CD4-positive, alpha-beta T cell treated with Interleukin-1 beta for 1 hour (primary cell): ENCODE data around the gene GNB1L.

ENCODE experiments used
- DNase-seq, 2 donors: peaks; one replicate each; pipeline ENCODE4 v3.0.0-alpha.2; 2020 to 2022

Gene GNB1L

DNA sequence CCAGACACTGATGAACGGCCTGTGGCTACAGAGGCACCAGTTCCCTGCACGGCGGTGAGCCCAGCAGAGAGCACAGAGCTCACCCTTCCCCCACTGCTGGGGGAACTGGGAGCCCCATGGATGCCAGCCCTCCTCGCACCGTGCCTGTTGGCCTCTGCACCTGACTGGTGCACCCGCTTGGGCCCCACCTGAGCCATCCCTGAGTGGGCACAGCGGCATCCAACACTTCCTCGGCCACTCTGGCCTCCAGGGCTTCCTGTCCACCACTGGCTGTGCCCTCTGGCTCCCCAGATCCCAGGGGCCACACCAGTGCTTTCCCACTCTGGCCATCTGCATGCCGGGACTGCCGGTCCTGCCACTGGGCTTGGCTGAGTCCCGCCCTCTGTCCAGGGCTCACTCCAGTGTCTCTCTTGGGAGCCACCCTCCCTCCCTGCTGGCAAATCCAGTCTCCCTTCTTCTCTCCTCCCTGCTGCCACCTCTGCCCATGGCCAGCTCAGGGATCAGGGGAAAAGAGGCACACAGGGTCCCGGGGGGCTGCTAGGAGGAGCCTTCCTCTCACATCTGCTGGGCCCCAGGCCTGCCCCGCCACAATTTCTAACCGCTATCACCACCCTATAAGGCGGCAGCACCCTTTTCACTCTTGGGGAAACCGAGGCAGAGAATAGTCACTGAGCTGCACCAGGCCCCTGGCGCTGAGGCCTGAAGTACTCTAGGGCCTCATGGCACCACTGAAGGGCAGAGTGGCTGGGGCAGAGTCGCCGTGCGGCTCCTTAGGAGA is 33.0 kb downstream of the GNB1L start:
- no peak for DNase-seq

DNA sequence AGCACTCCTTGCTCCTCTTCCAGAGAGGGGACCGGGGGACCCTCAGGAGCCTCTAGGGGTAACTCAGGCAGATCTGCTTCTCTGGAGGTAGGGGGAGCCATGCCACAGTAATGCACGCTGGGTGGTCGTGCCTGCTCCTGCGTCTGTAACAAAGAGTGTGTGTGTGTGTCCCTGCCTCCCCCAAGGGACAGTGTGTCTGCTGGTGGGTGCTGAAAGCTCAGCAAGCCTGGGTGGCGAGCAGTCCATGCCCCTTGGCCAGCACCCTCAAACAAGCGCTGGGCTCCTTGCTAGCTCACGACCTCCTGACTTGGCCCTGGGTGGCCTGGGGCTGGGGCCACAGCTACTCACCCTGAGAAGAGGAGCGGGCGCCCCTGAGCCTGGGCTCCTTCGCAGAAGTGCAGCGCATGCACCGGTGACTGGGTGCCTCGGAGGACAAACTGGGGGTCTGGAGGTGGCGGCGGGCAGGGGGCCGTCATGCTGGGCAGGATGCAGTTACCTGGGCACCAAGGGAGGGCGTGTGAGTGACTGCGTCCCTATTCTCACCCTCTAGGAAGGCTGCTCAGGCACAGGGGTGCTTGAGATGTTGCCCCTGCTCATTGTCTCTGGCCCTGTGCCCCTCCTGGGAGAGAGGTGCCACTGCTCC is 33.7 kb downstream of the GNB1L start:
- no peak for DNase-seq

DNA sequence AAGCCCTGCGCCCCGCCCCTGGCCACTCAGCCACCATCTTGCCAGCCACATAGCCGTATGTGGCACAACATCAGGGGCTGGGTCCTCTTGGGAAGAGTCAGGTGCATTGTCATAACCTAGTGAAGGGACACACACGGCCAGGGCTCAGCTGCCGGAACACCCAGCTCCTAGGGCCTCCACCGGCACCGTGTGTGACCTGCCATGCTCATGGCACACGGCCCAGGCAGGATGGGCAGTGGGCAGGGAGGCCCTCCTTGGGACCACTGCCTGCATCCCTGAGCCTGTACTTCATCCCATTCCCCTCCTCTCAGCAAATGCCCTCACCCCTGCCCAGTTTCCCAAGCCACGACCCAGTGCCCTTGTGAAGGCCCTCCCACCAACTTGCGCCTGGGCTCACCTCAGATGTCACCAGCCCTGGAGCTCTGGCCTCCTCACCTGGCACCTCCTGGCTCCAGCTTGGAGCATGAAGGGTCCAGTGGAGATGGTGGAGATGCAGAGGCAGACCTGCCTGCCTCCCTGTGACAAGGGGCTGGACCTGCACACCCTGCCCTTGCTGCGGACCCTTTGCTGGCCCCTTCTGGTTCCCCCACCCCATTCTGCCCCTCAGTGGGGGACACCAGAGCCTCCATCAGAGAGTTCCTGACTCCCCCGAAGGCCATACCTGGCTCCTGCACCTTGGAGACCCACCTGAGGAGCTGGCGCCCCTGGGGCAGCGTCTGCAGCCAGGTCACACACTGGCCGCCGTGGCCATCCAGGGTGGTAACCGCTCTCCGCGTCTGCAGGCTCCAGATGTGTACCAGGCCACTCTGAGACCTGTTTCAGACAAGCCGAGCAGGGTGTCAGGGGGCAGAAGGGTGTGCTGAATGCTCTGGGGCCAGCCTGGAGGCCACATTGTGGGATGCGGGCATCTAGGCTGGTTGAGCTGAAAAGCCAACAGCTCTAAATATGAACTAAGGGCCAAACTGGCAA is 34.5 kb downstream of the GNB1L start:
- DNase-seq = no peak

DNA sequence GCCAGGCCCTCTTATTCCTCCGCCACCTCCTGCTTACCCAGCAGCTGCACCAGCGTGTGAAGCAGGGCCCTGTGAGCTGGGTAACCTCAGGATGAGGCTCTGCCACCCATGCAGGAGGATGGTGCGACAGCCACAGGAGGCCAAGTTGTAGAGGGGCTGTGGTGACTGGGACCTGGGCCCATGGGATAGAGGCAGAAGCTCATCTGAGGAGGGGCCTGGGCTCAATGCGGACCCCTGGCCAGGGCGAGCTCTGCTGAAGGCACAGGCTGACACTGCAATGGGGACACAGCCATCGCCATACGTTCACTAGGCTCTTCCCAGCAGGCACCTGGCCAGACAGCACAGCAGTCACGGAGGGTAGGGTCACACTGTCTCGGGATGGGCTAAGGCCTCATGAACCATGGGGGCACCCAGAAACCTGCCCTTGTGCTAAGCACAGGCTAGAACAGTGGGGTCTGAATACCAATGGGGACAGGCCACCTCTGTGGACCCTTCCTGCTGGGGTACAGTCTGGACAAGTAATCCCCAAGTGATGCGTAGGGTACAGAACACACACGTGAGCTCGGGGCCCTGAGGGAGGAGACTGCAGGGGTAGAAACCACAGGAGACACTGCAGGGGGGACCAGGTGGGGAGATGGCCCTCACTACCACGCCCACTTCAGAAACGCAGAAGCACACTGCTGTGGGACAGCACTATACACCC is 35.3 kb downstream of the GNB1L start:
- DNase-seq = no peak

DNA sequence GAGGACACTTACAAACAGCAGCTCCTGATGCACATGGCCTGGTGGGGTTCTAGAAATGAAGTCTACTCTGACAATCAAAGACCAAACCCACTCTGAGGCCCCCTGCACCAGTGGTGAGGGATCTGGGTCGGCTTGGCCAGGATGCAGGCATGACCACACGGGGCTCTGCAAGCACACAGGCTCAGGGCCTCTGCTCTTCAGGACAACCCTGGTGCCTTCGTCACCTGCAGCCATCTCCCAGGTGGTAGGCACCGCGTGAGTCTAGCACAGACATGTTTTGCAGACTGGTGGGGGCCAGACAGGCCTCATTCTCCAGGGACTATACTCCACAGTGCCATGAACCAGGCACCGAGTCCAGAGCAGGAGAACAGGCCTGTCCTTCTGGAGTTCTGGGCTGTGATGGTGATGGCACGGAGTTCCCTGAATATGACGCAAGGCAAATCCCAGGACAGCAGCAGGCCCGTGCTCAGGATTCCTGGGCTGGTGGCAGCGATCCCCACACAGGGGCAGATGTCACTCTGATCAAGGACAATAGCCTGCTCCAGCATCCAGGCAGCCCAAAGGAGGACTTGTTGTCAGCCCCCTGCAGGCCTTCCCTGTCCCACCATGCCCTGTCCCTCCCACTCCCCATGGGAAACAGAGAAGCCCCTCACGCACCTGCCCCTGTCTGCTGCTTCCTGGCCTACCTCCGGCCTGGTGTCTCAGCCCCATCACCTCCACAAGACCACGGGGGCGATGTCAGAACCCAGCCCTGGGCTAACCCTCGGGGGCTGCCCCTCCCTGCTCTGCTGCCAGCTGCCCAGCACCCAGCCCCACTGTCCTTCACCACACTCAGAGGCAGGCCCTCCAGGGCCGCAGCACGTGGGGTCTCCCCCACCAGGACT is 36.1 kb downstream of the GNB1L start:
- DNase-seq = no peak

DNA sequence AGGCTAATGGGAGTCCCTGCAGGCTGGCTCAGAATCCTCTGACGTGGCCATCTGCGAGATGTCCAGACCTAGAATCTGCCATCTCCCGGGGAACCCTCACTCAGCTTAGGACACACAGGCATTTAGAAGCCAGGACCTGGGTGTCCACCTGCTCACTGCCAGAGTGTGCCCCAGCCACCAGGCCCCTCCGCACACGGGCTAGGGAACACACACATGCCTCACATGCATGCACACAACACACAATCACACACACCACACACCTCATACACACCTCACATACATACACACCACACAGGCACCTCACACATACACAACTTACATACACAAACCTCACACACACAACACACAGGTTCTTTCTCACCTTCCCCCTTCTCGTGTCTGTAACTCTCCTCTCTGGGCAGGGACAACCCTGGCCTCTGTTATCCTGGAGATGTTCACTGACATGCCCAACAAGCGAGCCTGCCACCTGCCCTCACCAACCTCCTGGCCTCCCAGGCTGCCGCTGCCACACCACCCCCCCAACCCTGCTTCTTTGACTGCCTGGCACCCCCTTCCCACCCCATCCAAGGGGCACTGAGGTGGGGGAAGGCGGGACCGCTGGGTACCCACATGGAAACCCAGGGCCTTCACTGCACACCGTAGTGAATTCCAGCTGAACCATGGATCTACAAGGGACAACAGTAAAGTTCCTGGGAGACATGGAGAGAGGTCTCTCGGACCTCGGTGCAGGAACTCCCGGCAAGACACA is 38.1 kb downstream of the GNB1L start:
- DNase-seq = no peak

DNA sequence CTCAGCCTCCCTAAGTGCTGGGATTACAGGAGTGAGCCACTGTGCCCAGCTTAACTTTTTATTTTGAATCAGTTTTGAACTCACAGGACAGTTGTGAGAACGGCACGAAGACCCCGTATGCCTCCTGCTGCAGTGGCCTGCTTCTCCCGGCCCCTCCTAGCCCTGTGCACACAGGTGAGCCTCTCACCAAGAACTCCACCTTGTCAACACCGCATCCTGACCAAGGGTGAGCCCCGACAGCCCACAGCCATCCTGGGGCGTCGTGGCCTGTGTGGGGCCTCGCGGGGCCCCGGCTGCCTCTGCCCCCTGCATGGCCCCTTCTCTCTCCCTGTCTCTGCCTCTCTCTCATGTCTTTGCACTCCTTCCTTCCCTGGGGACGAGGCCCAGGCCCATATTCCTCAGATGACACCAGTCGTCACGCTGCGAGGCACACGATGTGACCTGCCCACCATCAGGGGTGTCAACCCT is 38.8 kb downstream of the GNB1L start:
- DNase-seq = no peak

DNA sequence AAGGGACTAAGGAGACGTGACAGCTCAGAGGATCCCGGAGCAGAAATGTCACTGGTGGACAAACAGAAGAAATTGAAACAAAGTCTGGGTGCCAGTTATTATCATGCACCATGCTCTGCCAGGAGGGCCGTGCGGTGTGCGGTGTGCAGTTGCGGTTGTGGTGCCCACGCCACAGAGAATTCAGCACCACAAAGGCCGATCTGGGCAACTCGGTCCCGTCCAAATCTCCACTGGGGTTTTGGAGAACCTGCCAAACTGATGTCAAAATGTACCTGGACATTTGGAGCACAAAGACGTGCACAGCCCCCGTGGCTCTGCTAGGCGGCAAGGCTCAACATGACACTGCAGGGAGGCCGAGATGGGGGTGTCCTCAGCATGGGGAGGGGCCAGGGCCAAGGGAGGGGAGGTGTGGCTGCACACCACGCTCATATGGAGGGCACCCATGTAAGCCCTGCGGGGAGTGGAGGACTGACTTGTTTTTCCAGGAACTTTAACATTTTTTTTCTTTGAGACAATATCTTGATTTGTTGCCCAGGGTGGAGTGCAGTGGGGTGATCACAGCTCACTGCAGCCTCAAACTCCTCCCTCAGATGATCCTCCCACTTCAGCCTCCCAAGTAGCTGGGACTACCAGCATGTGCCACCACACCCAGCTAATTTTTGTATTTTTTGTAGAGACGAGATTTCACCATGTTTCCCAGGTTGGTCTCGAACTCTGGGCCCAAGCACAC is 39.4 kb downstream of the GNB1L start:
- no peak for DNase-seq

DNA sequence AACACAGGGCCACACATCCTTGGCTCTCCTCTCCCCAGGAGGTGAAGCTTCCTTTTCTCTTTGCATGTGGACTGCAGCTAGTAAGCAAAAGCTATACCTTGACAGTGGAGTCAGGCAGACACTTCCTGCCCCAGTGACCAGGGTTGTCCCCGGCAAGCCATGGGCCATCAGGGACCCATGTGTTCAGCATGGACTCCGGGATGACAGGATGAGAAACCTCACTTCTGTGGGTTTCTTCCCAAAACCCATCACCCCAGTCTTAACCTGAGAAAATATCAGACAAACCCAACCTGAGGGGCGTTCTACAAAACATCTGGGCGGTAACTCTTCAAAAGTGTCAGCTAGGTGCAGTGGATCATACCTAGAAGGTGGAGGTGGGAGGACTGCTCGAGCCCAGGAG is 40.2 kb downstream of the GNB1L start:
- no peak for DNase-seq

DNA sequence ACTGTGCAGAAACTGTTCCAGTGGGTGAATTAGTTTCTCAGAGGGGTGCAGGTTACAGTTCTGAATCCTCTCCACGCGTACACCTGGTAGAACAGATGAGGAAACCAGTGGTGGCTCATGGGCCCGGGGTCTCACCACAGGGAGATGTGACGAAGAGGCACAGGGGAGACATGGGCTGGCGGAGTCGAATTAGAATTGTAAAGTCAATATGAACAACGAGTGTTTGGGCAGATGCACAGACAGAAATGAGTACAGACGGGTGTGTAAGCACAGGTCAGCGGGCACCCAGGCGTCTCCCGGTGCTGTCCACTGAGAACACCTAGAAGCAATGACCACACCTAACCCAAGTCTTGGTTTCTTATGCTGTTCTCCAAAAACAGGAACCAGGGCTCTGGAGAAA is 41.8 kb downstream of the GNB1L start:
- DNase-seq = no peak

DNA sequence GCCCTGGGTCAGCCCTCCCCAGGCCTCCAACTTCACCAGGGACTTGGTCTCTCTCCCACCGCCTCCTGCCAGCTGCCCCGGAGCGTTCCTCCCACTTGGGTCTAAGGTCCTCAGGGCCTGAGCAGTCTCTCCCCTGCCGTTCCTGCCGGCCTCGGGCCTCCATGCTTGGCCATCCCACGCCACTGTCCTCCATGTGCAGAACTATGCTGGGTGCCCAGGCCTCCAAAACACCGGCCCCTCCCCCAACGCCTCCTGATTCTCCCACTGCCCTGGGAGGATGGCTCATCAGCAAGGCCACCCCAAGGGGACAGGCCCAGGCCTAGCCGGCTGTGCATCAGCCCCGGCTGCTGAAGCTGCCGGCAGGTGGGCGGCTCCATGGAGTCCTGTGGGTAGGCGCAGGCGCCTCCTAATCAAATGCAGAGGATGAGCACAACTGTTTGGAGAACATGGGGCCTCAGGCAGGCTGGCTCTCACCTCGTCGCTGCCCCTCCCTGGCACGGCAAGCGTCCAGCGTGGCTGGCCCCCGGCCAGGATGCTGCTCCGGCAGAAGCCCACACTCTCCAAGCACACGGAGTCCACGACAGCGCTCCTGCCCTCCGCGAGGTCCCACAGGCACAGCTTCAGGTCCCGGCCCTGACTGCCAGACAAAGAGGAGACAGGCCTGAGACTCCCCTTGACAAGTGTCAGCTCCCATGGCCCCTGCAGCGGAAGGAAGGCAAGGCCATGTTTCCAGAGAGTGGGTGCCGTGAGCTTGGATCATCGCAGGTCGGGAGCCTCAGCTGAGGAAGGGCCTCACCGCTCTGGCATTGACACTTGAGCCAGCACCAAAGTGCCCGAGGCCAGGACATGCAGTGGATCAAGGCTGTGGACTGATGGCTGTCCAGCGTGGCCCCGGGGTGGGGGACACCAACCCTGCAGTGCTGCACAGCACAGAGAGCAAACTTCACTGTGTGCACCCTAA is 42.6 kb downstream of the GNB1L start:
- DNase-seq = no peak

DNA sequence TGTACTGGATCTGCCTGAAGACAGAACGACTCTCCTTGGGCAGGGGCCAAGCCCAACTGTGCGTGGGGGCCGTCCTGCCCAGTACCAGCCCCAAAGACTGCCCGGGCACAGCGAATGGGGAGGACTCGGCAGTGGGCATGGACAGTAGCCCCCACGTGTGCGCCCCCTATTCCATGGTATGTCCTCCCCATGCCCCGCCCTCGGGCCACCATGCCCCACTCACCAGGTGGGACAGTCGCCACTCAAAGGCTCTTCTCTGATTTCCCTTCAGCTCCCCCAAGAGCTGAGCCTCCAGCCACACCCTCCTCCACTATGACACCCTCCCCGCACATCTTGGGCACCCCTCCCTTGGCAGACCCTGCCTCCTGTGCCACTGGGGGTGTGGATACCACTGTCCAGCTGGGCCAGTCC is 43.5 kb downstream of the GNB1L start:
- no peak for DNase-seq

DNA sequence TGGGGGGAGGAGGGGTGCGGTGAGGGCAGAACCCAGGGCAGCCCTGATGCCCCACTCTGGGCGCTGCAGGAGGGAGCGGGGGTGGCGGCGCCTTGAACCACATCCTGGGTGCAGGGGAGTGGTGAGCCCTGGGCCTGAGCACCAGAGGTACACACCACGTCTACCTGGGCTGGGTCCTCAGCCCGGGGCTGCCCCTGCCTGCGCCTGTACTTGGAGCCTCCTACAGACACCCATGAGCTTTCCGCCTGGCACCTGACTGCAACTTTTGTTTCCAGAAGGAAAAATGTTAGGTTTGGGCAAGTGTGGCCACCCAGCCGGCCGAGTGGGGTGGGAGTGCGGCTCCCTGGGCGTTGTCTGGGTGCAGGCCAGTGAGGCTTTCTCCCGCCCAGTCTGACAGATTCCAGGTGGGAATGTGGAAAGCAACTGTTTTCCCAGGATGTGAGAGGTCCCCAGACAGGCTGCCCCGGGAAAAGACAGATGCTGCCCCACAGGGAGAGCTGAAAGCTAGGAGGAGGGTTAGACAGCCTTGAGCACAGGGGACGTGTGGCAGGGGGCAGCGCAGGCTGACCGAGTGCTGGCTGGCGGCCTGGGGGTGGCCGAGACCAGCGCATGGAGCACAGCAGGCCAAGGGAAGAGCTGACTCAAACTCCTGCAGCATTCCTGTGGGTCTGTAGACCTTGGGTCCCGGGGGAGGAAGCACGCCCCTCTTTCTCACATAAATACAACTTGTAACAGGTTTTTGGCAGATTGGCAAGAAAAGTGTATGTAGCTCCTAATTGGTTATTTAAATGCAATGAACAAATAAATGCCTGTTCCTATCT is 44.1 kb downstream of the GNB1L start:
- no peak for DNase-seq

DNA sequence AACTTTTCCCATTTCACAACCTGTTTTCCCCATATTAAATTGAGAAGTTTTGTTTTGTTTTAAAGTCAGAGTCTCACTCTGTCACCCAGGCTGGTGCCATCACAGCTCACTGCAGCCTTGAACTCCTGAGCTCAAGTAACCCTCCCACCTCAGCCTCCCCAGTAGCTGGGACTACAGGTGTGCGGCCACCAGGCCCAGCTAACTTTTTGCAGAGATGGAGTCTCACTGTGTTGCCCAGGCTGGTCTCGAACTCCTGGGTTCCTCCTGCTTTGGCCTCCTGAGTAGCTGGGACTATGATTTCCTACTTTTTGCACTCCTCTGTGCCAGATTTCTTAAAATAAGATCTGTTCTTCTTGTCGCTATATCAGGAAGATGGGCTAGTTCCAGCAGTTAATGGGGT is 44.9 kb downstream of the GNB1L start:
- no peak for DNase-seq

DNA sequence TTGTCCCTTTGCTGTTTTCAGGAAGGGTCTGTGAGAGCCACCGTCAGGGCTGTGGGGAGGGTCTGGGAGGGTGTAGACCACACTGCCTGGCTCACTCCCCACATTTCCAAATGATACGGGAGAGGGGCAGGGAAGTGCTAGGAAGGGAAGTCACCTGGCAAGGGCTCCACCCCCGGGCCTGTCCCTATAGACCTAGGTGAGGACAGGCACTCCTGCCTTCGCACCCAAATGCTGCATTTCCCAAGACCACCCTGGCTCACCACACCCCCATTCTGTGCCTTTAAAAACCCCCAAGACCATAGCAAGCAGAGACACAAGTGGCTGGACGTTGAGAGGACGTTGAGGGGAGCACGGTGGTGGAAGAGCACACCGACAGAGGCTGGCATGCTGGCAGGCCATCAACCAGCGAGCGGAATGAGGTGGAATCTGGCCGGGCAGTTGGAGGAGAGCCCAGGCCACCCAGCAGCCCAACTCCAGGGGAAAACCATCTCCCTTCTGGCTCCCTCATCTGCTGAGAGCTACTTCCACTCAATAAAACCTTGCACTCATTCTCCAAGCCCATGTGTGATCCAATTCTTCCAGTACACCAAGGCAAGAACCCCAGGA is 45.7 kb downstream of the GNB1L start:
- no peak for DNase-seq

DNA sequence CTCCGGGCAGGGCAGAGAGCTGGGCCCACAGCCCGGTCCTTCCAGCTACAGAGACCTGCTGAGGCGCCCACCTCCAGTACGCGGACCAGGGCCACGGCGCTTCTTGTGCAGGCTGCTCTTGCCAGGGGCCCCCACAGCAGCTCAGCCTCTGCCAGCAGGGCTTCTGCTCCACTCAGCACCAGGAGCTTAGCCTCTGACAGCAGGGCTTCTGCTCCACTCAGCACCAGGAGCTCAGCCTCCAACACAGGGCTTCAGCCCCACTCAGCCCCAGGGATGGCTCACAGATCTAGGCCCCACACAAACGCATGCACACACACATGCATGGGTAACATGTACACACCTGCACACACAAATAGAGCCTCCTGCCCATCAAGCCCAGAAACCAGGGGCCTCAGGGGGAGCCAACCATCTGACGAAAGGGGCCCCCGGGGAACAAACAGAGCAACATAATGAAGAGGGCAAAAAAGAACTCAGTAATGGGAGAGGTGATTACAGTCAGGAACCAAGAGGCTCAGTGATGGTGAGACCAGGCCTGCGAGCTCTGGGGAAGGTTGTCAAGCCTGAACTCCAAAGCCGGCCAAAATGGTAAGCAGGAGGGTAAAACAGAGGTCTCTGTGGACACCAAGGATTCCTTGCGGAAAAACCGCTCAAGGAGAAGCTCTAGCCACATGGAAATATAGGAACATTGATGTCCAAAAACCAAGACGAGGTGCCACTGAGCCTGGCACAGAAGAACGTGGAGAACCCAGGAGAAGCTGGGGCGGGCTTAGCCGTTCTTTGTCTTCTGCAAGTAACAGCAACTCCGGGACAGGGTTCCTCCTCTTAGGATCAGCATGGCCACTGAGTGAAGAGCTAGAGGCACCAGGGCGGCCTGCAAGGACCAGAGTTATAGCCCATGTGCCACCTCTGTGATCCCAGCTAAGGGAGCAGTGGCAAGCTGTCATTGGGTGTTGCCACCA is 46.5 kb downstream of the GNB1L start:
- no peak for DNase-seq
